ENCODE measurements around the gene SNED1.

DNA sequence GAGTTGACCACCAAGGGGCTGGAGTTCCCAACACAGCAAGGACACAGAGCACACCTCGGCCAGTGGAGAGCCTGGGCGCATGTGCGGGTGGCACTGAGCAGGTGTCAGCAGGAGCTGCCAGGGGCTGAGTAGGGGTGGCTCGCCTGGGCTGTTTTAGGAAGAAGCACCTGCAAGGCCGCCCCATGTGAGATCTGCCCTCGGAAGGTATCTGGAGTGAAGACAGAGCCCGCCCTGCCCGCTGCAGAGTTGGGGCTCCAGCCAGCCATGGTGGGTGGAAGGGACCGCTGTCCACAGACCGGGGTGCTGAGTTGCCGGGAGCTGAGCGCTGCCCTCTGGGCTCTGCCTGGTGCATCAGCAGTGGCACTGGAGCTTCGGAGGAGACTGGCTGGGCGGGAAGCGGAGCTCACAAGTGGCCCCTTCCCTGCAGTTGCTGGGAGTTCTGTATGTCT lies 68.5 kb downstream of the SNED1 start:
- TF ChIP-seq CTCF (IDR thresholded peaks at IDR 0.05; ENCODE audit: borderline replicate concordance, extremely low read depth, low read length, poor library complexity, severe bottlenecking) (no peak), EZH2 (IDR thresholded peaks at IDR 0.05; ENCODE audit: borderline replicate concordance, low read depth, low read length, severe bottlenecking) (no peak)
